GM18505 (cell line): ENCODE data around the gene ZNF329.

Source experiments
- ATAC-seq: cut with Tn5 transposase; IDR thresholded peaks from one replicate; pipeline ENCODE4 v1.9.1; 2021; ENCODE audit not compliant: unreplicated experiment
- POLR2A ChIP-seq: IDR thresholded peaks from 4 replicates; pipeline ENCODE4 v1.6.1; 2011; ENCODE audit warnings: borderline replicate concordance; ENCODE audit not compliant: insufficient read depth, insufficient read length; ENCODE audit errors: extremely low read depth

The ZNF329 gene

GRCh38 chr19:58097781-58098681 lies 52.6 kb downstream of the ZNF329 start, which contains the start of gene ZSCAN18:
Gene ZSCAN18 (minus strand): TSS chr19:58098231. CDS start chr19:58090267, 7,964 bp downstream.
- peak; percentile 96 for ATAC-seq

DNA sequence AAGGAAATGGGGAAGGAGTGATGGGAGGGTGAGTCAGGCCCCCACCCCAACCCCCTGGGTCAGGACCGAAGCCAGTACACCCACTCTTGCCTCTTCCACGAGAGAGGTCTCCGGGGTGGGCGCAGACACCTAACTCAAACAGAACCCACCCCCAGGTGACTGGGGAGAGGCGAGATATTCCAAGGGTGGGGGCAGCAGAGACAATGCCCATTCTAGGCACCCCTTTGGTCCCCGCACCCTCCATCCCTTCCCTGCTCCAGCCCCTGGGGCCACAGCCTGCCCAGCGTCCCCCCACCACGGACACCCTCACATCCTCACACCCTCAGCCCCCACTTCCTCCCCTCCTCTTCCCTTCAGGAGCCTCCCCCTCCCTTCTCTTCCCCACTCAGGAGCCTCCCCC lies 53.2 kb downstream of the ZNF329 start:
- TF ChIP-seq POLR2A = no peak
- ATAC-seq = no peak

More at GRCh38 chr19:58097781-58098681, 52.6 kb downstream of the ZNF329 start, which contains the start of gene ZSCAN18:
- TF ChIP-seq POLR2A = peak; percentile 45

- ATAC-seq = no peak
Measured at GRCh38 chr19:58096884-58097283, 53.7 kb downstream of the ZNF329 start.

GRCh38 chr19:58095328-58095727 lies 55.3 kb downstream of the ZNF329 start:
- no peak for ATAC-seq
- TF ChIP-seq POLR2A = no peak

More at GRCh38 chr19:58096884-58097283, 53.7 kb downstream of the ZNF329 start:
- no peak for TF ChIP-seq POLR2A

DNA sequence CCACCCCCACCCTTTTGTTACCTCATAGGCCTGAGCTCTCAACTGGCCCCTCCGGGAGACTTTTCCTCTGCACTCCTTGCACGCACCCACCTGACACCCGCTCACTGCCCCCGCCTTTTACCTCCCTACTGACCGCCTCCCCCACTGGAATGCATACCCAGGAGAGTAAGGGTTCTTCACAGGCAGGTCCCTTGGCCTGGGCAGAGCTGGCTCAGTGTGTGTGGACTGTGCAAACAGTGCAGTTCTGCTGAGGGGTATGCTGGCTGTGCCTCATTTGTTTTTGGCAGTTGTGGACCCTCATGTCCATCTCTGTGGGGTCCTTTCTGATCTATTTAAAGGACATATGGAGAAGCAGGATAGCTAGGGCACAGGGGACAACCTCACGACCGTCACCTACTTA lies 57.5 kb downstream of the ZNF329 start:
- TF ChIP-seq POLR2A = no peak
- ATAC-seq = no peak

- ATAC-seq = no peak
Measured at GRCh38 chr19:58091251-58091995, 59.2 kb downstream of the ZNF329 start.

DNA sequence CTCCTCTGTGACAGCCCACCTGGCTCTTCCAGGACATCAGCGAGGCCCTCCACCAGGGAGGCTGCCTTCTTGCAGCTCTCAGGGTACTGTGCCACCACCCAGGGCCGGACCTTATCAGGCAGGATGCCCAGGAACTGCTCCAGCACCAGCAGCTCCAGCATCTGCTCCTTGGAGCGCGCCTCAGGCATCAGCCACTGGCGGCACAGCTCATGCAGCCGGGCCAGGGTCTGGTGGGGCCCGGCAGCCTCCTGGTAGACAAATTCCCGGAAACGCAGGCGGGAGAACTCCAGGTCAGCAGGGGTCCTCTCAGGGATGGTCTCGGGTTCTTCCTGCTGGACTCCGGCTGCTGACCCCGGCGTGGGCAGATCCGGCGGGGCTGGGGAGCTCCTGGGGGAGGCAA lies 60.7 kb downstream of the ZNF329 start:
- ATAC-seq = no peak
- TF ChIP-seq POLR2A = no peak

More at GRCh38 chr19:58091251-58091995, 59.2 kb downstream of the ZNF329 start:
- TF ChIP-seq POLR2A = no peak

GRCh38 chr19:58088521-58089052 lies 62.0 kb downstream of the ZNF329 start:
- TF ChIP-seq POLR2A = no peak
- ATAC-seq = no peak

DNA sequence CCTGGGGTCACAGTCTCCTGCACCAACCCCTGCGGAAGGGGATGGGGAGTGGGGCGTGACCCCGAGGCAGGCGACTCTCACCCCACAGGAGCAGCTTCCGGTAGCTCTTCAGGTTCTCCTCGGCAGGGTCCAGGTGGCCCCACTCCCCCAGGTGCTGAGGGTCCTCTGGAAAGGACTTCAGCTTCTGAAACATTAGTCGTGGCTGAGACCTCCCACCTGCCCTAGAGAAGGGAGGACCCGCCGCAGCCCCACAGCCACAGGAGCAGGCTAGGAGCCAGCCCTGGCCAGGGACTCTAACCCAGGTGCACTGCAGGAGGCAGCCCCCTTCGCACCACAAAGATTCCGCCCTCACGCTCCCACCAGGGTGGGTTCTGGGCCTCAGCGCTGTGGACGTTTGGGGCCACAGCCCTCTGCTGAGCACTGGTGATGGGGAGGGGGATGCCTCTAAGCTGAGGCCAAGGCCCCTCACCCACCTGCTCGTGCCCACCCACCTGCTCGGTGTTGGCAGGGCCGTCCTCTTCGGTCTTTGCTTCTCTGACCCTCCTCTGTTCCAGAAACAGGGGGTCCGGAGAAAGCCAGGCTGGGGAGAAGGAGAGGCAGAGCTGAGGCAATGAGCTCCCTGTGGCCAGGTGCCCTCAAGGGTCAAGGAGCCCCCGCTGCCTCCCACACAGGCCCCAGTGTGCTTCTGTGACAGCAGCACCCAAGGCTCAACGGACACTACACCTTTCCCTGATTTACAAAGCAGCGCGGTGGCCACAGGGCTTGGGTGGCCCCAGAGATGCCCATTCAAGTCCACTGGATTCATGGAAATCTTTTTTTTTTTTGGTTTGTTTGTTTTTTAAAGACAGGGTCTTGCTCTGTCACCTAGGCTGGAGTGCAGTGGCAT lies 63.5 kb downstream of the ZNF329 start:
- TF ChIP-seq POLR2A = no peak
- no peak for ATAC-seq

- no peak for ATAC-seq
- no peak for TF ChIP-seq POLR2A
Measured at GRCh38 chr19:58085348-58085875, 65.2 kb downstream of the ZNF329 start.

- no peak for TF ChIP-seq POLR2A
- no peak for ATAC-seq
Measured at GRCh38 chr19:58084596-58085347, 65.8 kb downstream of the ZNF329 start.
